Stimulated activated CD8-positive, alpha-beta memory T cell treated with anti-CD3 and anti-CD28 coated beads, Interleukin-15, amount 100 ng/mL, for 24 hours (primary cell): ENCODE results near the gene PEBP1.

Source experiments
- DNase-seq: peaks from one replicate; pipeline ENCODE4 v3.0.0-alpha.2; 2020; ENCODE audit warnings: low read depth

Gene PEBP1

DNA sequence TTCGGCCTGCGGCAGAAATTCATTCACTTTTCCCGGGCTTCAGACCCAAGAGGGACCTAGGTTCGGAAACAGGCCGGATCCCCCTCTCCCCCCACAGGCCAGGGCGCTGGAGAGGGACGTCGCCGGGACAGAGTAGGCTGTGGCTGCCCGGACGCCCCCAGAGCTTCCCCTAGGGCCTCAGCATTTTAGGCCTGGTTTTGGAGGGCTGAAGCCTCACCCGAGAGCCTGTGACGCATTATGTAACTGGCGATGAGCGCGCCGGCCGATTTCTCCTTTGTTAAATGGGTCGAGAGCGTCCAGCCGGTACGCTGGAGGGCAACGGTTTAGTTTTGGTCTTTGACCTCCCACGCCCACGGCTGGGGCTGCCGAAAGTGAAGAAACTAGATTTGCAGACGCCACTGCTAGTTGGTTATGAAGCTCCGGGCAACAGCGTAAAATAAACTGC, 657 bp downstream of the PEBP1 start:
- DNase-seq = peak; percentile 12

DNA sequence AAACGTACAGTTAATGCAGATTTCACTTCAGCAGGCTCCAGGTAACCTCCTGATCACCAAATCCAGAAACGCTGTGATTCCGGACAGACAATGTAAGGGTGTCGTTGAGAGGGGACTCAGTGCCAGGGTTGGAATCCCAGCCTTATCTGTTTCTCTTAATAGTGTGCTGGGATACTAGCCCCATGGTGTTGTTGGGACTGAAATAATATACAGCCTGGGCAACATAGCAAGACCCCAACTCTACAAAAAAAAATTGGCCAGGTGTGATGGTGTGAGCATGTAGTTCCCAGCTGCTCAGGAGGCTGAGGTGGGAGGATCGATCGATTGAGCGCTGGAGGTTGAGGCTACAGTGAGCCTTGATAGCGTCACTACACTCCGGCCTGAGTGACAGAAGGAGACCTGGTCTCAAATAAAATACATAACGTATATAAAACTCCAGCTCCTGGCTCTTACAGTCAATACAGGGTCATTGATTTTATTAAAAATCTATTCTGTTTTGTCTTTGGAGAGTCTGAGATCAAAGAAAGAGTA, 1.3 kb downstream of the PEBP1 start:
- DNase-seq = no peak

DNA sequence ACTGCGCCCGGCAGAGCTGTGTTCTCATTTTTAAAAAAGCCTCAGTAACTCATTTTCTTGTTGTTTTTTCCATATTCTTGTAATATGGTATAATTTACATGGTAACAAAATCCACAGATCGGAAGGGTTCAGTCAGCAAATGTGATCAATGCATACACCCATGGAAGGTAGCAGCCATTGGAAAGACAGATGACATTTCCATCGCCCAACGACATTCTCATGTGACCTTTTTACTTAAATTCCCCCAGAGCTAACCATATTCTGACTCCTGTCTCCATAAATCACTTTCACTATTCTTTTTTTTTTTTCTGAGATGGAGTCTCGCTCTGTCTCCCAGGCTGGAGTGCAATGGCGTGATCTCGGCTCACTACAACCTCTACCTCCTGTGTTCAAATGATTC, 4.9 kb downstream of the PEBP1 start:
- DNase-seq = no peak

DNA sequence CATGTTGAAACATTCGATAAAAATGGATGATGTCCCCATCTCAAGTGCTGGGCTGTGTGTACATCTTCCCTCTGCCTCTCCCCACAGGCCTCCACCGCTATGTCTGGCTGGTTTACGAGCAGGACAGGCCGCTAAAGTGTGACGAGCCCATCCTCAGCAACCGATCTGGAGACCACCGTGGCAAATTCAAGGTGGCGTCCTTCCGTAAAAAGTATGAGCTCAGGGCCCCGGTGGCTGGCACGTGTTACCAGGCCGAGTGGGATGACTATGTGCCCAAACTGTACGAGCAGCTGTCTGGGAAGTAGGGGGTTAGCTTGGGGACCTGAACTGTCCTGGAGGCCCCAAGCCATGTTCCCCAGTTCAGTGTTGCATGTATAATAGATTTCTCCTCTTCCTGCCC, 8.6 kb downstream of the PEBP1 start:
- DNase-seq = no peak

DNA sequence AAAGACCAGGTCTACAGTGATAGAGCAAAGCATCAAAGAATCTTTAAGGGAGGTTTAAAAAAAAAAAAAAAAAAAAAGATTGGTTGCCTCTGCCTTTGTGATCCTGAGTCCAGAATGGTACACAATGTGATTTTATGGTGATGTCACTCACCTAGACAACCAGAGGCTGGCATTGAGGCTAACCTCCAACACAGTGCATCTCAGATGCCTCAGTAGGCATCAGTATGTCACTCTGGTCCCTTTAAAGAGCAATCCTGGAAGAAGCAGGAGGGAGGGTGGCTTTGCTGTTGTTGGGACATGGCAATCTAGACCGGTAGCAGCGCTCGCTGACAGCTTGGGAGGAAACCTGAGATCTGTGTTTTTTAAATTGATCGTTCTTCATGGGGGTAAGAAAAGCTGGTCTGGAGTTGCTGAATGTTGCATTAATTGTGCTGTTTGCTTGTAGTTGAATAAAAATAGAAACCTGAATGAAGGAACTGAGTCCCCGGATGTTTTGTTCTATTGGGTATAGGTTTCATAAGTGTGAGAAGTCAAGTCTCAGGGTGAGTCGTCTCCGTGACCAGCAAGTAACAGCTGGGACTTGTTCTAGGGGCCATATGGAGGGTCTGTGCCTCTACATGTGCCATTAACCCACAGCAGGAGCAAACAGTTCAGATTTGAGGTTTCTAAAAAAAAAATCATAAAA, 9.3 kb downstream of the PEBP1 start:
- no peak for DNase-seq

DNA sequence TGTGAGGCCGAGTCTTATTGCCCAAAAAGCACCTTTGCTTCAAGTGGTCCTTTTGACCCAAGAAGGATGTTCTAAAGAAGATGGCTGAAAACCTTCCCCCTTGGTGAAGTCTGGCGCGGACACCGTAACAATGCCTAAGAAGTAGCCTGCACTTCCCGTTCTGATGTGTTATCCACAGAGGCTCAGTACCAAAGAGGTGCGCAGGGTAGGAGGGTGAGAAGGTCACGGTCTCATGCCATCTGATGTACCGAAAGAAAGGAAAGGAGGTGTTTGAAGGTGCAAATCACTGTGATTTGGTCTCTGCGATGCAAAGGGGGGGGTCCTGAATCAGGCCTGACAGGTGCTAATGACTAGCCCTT, 9.9 kb downstream of the PEBP1 start:
- DNase-seq = no peak

DNA sequence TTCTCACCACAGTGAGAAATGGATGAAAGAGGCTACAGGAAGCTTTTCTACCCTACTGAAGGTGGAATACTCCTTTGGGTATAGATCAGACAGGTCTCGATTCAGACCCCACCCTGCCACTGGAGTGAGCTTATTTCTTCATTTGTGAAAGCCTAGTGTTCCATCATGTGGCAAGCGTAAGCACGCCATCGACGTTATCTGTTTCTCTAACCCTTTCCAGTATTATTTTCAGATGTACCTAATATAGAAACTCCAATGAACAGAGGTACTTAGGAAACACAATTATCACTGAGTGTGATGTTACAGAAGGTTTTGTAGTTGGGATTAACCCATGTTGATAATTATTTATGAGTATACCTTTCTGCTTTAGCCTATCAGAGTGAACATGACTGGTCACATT, 12.4 kb downstream of the PEBP1 start:
- DNase-seq = no peak

DNA sequence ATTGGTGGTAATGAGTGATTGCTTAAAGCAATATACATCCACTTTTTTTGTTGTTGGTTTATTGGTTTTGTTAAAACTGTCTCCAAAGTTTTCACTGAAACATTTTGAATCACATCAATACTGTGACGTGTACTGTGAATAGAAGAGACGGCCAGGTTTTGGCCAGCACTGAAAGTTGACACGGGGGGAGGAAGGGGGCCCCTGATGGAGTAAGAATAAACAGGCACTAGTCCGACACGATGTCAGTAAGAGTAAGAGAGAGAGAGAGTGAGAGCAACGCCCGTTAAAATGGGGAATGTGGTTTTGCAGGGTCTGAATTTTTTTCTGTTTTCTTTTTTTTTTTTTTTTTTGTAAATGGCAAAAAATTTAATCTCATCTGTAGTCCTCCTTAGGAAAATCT, 14.7 kb downstream of the PEBP1 start:
- DNase-seq = no peak

DNA sequence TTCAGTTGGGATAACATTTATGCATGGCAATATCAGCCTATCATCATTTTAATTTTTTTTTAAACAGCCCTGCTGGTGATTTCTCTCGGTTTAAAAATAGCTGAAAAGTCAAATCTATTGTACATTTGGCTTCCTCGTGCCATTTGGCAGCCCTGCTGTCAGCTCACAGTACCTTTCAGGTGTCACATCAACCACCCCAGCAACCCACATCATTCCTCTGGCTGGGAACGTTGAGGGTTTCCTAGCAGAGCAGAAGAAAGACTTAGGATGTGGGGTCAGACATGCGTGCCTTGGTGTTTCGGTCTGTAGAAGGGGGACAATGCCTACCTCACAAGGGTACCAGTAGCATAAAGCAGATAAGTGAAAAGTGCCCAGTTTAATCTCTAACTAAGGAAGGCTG, 15.8 kb downstream of the PEBP1 start:
- no peak for DNase-seq

DNA sequence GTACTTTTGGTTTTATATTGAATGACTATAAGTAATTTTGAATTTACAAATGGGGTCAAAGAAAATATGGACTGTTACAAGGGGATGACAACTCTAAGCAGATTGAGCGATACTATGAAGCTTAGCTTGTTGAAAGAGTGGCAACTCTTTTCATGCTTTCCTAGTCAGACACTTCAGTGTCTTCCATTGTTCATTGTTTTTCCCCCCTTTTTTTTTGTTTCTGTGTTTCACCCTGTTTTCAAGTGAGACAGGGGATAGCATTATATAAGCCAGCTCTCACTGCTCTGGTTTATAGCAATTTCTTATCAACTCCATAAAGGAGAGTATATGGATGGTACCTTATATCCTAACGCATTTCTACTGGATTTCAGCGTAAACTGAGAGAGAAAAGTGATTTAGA, 24.6 kb downstream of the PEBP1 start:
- no peak for DNase-seq

DNA sequence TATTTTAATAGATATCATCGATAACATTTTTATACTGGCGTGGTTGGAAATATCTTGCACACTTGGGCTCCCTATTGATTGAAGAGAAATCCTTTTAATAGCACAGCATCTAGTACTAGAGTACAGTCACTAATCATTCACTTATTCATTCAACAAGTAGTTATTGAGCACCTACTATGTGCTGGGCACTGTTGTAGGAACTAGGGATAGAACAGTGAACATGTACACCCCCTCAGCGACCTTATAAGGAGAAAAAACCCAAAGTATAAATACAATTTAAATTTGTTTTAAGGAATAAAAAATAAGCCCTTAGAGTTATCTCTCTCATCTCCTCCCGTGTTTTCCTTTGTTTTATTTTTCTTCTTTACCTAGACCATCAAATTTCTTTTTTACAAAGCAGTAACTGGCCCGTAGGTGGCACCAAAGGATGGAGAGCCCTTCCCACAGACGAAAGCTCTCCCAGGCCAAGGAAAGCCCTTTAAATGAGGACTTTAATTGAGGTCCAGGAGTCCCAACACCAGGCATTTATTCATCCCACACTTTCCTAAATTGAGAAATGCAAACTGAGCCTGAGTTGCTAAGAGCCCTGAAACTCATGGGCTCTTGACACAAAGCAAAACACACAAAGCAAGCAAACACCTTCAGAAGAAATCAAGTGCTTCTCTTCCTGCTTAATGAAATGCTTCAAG, 29.0 kb downstream of the PEBP1 start:
- no peak for DNase-seq

DNA sequence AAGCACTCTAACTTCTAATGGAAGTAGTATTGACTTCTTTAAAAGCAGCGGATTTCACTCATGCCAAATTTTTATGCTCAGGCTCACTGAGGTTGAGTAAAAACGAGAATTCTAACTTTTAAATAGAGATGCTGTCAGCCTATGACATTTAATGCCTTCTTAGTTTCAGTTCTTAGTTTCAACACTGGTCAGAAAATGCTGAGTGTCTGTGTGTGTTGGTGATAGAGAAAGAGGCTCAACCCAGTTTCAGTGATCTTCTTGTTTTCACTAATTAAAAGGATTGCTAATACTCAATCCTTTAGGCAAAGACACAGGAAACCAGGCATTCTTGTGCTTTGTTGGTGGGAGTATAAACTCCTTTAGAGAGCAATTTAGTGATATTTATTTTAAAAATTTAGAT, 31.0 kb downstream of the PEBP1 start:
- no peak for DNase-seq

DNA sequence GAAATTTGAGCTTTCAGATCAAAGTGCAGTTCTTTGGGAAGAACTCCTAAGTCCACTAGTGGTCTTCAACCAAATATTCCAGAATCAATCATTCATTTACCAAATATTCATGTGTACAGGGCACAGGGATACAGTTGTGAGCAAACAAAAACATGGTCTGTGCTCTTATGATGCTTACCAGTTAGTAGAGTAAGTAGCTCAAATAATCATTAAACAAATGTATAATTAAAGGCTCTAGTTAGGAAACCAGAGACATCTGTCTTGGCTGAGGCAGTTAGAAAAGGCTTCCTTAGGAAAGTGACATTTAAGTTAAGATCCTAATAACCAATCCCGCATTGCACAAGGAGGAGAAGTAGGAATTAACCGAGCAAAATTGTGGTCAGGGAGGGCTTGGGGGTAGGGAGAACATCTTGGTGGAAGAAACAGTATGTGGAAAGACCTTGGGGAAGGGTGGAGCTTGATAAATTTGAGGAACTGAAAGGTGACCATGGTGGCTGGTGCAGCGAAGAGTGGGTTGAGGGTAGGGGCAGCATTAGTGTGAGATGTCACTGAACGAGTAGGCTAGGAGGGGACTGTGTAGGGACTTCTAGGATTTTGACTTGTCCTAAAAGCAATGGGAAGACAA, 40.0 kb downstream of the PEBP1 start:
- no peak for DNase-seq

DNA sequence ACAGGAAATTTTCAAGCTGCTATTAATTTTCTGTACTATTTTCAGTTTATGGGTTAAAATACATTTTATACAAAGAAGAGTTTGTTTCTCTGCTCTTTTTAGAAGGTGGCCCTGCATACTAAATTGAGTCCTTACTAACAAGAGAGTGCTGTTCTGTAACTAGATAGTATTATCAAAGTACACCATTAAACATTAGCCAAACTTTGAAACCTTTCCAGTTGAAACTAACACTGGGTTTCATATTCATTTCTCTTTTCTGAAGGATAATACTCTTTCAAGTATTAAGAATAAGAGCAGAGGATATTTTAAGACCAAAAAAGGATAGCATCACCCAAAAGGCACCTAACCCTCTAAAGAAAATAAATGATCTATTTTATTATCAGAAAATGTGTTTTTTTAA, 47.2 kb downstream of the PEBP1 start:
- no peak for DNase-seq

DNA sequence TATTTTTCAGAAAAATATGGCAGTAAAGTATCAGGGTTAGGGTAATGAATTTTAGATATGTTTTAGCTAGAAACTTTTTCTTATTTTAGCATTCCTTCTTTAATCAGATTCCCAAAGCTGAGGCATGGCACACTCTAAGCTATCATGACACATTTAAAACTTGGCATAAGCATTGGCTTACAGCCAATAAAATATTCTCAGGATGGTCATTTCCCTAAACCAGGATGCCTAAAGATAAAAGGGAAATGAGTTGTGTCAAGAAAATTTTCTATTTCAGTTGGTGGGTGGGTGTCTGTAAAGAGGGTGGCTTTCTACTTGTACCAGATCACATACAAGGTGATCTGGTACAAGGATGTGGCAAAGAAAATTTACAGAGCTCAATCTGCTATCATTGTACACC, 47.8 kb downstream of the PEBP1 start:
- no peak for DNase-seq

DNA sequence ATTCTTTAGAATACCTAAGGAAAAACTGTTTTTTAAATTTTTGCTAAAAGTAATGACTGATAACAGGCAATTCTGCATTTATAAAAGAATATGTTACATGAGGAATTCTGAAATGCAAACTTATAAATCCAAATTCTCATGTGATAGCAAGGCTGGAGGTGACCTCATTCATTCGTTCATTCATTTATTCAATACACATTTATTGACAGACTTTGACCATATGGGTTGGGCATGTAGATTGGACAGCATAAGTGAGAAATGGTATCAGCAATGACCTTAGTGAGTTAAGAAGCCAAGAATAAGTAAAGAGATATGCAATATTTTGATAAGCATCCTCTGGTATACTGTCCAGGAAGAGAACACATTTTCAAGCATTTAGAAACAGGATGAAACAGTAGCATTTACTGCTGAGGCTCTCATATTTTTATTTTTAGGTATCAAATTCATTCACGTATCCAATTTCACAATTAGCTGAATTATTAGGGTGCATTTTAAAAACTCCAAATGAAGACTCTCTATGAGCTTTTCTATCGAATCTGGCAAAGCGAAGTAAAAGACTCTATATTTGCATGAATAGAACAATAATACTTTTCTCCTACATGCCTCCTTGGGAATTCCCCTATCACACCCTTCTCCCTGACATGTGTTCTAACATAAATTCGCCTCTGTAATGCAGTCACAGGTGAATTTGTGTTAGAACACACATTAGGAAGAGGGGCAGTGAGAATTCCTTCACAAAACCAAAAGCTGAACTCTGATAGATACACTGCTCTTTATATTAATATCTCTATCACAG, 49.9 kb downstream of the PEBP1 start:
- no peak for DNase-seq

DNA sequence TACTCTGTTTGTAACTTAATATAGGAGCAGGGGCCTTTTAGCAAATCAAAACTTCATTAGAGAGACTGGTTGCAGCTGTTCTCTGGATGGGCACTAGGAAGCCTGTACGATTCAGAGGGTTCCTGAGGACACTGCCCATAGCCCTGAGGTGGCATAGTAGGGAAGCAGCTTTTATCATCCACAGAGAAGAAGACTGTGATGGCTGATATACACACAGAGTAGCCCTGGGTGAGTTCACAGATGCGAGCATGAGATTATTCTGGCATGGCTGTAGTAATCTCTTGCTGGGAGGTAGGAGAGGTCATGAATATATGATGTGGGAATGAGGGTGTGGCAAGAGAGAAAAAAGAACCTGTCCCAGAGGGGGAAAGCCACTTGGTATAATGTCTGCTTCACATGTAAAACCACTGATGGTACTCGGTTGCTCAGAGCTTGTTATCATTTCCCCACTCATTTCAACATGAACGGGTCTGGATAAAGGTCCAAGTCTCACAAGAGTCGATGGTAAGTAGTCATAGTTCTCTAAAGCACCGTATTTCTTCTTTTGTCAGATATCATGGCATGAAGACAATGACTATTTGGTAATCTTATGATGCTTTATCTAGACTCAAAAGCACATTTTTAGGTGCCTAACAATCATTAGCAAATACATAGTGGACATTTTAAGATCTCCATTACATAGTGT, 52.0 kb downstream of the PEBP1 start:
- DNase-seq = no peak

DNA sequence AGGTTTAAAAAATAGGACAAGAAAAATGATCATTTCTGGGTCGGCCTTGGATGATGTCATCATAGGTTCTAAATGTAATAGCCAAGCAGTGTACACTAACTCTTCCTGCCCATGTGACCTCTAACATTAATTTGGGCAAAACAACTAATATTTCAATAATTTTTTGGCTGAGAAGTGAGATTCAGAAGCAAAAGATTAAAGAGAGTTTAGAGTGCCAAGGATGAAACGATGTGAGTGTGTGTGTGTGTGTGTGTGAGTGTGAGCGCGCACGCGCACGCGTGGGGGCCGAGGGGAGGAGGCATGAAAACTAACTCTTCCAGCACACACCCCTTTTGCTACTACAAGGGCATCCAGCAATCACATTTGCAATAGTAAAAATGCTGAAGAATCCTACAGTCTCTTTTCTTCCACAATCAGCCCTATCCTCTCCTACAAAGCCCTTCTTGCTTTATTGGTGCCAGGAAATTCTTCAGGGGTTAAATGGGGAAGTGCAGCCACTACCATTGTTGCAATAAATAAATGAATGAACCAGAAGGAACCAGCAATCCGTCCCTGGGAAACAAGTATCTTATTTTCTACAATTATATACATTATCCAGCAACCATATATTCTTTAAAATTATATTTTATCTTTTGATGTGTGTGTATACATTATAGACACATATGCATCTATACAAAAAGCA, 52.9 kb downstream of the PEBP1 start:
- DNase-seq = no peak

DNA sequence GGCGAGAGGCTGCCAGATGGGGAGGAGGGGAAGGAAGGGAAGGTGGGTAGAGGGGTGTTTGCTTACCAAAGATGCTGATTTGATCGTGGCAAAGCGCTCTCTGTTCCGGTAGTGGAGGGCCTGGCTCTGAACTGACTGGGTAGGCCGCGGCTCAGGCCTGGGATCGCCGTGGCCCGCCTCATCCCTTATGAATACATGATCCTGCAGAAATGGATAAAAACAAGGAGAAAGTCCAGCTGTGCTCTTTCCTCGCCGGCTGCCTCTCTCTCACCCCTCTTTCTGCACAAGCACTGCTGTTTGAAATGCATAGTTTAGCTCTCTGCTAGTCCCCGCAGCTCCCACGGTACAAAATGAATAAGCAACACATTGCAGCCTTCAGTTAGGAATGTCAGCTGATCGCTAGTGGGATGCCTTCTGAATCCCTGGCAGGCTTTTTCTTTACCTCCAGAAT, 53.8 kb downstream of the PEBP1 start:
- no peak for DNase-seq

DNA sequence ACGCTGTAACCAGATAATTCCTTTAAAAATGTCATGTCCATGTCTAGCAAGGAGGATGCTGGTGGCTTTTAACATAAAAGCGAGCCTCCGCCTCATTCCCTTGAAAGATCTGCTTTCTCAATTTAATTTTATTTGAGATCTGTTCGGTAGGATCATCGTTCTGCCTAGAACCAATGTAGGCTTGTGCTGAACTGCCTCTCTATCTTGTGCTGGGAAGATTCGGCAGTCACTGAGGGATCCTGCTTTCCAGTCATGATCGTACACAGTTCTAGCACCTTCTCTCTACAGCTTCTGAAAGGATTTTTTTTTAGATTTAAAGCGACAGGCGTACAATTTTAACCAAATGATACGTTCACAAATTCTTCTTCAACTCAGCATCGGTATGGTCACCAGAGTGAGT, 54.3 kb downstream of the PEBP1 start:
- DNase-seq = no peak

DNA sequence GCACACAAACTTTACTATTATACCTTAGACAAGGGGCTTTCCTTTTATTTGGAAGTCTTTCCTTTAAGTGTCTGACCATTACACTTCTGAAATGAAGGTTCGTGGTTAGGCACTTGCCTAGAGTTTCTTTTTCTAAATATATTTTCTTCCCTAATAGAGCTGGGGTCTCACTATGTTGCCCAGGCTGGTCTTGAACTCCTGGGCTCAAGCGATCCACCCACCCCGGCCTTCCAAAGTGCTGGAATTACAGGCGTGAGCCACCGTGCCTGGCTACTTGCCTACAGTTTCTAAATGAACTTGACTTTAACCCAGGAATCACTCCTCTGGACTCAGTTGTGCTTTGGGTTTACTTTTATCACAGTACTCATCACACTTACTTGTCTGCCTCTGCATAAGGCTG, 57.6 kb downstream of the PEBP1 start:
- no peak for DNase-seq
